PFSK-1 (cell line): ENCODE results near the gene MMP20.

ENCODE experiments used
- POLR2AphosphoS5 ChIP-seq: IDR thresholded peaks from 2 replicates; pipeline ENCODE4 v1.6.1; 2012; ENCODE audit warnings: low read depth, mild to moderate bottlenecking, control low read depth, low read length, moderate library complexity
- SIN3A ChIP-seq: IDR thresholded peaks from 2 replicates; pipeline ENCODE4 v1.6.1; 2012; ENCODE audit warnings: mild to moderate bottlenecking, low read length, moderate library complexity, borderline replicate concordance; ENCODE audit not compliant: insufficient read depth
- TF ChIP-seq, protein P1 (sequence below), 2 experiments: IDR thresholded peaks; 2 replicates each; pipeline versions ENCODE4 v1.6.1 to v1.8.0; 2011 to 2012; ENCODE audit warnings: low read depth in 2 of 2, low read length in 2 of 2, control low read depth in 1 of 2, inconsistent platforms in 1 of 2, mild to moderate bottlenecking in 1 of 2, moderate library complexity in 1 of 2; ENCODE audit not compliant: insufficient read depth in 1 of 2

DNA sequence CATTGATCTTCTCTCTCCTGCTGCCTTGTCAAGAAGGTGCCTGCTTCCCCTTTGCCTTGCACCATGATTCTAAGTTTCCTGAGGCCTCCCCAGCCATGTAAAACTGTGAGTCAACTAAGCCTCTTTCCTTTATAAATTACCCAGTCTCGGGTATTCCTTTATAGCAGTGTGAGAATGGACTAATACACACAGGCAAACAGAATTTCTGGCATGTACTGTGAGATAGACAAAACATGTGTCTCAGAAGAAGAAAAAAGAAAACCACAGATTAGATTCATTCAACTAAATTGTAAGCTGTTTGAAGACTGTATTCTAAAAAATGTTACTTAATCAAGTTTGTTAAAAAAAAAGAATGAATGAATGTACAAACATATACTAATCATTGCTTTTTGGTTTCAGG lies 1.5 kb upstream of the MMP20 start:
- TF ChIP-seq POLR2AphosphoS5: no peak
- TF ChIP-seq, protein P1, sequence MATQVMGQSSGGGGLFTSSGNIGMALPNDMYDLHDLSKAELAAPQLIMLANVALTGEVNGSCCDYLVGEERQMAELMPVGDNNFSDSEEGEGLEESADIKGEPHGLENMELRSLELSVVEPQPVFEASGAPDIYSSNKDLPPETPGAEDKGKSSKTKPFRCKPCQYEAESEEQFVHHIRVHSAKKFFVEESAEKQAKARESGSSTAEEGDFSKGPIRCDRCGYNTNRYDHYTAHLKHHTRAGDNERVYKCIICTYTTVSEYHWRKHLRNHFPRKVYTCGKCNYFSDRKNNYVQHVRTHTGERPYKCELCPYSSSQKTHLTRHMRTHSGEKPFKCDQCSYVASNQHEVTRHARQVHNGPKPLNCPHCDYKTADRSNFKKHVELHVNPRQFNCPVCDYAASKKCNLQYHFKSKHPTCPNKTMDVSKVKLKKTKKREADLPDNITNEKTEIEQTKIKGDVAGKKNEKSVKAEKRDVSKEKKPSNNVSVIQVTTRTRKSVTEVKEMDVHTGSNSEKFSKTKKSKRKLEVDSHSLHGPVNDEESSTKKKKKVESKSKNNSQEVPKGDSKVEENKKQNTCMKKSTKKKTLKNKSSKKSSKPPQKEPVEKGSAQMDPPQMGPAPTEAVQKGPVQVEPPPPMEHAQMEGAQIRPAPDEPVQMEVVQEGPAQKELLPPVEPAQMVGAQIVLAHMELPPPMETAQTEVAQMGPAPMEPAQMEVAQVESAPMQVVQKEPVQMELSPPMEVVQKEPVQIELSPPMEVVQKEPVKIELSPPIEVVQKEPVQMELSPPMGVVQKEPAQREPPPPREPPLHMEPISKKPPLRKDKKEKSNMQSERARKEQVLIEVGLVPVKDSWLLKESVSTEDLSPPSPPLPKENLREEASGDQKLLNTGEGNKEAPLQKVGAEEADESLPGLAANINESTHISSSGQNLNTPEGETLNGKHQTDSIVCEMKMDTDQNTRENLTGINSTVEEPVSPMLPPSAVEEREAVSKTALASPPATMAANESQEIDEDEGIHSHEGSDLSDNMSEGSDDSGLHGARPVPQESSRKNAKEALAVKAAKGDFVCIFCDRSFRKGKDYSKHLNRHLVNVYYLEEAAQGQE (IDR thresholded peaks at IDR 0.05; ENCODE audit: insufficient read depth in 1 of 2, low read depth in 2 of 2, low read length in 2 of 2): no peak
- TF ChIP-seq SIN3A: no peak
